Stimulated activated CD4-positive, alpha-beta T cell treated with anti-CD3 and anti-CD28 coated beads, Interleukin-15, amount 100 ng/mL, for 1 hour (primary cell): ENCODE results near the gene NRL.
"Not testable (repeated sequence)": the region's sequence is repeated elsewhere in the genome, so short reads cannot be mapped to it uniquely, and the experiment has no call there.

Source experiments
- DNase-seq, 2 donors: peaks; one replicate each; pipeline ENCODE4 v3.0.0-alpha.2; 2020; ENCODE audit warnings: low read depth in 1 of 2, low spot score in 1 of 2

The NRL gene

GRCh38 chr14:24127673-24128072 is 12.9 kb upstream of the NRL start:
- DNase-seq = no peak

- DNase-seq = no peak
Observed at GRCh38 chr14:24126939-24127338, 12.2 kb upstream of the NRL start.

DNA sequence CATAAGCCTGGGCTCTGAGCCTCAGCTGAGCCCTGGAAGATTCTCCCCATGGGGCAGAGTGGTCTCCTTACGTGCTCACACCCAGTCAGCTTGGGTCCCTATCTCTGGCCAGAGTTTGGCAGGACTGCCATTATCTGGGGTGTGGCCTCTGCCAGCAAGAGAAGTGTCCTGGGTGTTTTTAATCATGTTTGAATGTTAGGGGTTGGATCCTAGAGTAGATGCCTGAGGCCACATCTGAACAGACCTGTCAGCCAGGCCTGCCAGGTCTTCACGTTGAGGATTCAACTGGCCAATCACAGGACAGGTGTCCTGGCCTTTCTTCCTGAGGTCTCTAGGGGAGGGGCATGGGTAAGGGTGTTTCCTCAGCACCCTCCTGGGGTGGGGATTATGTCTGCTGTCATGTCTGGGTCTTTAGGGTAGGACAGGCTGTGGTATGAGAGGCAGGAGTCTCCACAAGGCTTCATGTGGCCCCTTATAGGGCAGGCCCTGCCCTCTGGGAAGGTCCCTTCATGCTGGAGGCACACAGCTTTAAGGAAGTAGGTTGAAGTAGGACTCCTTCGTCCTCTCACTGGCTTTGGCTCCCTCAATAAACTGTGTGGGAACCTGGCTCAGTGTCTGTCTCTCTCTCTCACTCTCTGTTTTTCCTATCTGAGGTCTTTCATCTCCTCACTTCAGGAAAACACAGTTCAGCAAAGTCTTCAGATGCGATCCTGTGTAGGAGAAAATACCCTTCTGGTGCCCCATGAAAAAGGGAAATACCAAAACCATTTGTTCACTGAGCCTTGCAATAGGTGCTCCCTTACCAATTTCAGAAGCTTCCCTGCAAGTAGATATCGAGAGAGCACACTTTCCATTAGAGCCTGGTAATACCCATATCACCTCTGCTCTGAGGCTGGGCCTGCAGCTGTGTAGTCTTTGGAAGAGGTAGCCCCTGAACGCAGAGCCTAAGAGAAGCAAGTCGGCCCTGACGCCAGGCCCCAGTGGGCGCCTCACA is 9.0 kb upstream of the NRL start:
- no peak for DNase-seq

DNA sequence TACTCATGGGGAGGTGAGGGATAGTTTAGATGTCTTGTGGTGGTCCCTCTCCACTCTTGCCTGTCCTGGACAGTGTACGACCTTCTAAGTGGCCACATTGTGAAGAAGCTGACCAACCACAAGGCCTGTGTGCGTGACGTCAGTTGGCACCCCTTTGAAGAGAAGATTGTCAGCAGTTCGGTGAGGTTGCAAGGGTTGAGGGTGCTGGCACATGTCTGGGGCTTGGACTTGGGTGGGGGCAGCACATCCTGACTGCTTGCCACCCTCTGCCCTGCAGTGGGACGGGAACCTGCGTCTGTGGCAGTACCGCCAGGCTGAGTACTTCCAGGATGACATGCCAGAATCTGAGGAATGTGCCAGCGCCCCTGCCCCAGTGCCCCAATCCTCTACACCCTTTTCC is 8.1 kb upstream of the NRL start:
- DNase-seq = no peak

DNA sequence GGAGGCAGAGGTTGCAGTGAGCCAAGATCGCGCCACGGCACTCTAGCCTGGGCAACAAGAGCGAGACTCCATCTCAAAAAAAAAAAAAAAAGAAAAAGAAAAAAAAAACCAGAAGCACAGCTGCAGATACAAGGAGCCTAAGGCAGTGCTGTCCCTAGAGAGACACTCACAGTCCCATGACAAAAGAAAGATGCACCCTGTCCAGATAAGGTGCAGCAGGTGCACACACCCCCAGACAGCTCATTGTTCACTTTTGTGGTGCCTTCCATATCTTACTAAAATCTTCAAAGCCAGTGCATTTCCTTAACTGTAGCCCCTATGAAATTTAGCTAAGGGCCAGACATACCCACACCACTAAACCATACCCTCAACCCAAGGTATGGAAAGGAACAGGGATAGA is 7.7 kb upstream of the NRL start:
- DNase-seq = no peak

DNA sequence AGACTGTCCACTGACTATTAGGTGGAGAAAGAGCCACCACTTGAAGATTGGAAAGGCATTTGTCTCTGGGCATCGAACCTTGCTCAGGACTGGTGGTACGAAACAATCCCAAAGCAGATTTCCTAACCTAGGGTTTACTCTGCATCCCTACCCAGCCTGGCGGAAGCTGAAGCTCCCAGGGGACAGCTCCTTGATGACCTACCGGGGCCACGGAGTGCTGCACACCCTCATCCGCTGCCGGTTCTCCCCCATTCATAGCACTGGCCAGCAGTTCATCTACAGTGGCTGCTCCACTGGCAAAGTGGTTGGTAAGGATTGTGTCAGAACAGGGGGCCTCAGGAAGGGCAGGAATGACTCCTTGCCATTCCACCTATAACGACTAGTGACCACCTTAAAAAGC is 6.5 kb upstream of the NRL start:
- no peak for DNase-seq

DNA sequence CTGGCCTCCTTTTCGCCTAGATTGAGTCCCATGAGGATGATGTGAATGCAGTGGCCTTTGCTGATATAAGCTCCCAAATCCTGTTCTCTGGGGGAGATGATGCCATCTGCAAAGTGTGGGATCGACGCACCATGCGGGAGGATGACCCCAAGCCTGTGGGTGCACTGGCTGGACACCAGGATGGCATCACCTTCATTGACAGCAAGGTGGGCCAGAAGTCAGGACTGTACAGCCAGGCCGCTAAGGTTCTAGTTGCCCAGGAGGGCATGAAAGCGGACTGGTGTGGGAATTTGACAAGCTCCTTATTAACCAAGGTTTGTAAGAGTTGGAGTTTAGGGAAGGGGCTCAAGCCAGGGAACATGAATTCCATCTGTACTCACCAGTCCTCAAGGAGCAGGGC is 4.9 kb upstream of the NRL start:
- DNase-seq = no peak

GRCh38 chr14:24117179-24117578 is 2.4 kb upstream of the NRL start:
- DNase-seq = no peak

DNA sequence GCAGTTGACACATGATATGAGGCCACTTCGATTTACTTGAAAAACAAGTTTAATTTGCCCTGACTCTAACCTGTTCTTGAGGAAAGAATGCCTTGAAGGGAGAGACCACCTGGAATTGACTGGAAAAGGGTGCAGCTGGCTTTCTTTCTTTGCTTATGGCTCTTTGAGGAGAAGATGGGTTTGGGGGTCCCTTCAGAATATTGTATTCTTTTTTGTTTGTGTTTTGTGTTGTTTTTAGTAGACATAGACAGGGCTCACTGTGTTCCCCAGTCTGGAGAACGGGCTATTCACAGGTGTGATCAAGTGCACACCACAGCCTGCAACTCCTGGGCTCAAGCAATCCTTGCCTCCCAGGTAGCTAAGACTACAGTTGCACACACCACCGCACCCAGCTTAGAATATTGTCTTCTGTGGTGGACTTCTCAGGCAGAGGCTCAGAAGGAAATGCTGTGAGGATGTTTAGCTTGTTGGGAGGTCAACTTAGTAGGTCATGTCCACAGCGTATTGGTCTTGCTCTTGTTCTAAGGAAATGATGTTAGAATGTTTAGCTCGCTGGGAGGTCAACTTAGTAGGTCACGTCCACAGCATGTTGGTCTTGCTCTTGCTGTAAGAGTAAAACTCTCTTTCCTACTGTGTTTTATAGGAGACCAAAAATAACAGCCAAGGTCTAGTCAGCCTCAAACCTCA is 1.5 kb upstream of the NRL start:
- no peak for DNase-seq

DNA sequence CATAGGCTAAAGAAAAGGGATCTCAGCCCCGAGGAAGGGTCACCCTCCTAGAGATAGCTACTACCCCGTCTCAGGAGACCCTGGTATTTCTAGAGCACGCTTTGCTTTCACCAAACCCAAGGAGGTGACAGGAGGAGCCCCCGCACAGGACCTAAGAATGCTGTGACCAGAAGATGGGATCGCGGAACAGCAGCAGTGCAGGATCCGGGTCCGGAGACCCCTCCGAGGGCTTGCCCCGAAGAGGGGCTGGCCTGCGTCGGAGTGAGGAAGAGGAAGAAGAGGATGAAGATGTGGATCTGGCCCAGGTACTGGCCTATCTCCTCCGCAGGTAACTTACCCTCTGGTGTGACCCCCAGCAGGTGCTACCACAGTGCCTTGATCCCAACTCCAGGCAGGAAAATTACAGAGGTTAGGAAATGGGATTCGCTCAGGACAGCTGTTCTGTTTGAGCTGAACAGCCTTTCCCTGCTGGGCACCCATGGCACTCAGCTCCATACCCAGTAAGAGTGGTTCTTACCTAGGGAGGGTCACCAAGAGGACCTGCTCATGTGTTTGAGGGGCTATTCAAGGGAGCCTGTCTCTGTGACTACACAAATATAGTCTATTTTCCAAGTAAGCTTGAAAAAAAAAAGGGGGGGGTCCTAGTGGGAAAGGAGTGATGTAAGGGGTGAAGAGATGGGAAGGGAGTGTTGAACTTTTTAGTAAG is 826 bp upstream of the NRL start:
- DNase-seq = no peak

GRCh38 chr14:24113801-24114531 is 783 bp downstream of the NRL start:
- peak; percentile 46 to 55 for DNase-seq

GRCh38 chr14:24113379-24113800 is 1.4 kb downstream of the NRL start:
- no peak for DNase-seq

DNA sequence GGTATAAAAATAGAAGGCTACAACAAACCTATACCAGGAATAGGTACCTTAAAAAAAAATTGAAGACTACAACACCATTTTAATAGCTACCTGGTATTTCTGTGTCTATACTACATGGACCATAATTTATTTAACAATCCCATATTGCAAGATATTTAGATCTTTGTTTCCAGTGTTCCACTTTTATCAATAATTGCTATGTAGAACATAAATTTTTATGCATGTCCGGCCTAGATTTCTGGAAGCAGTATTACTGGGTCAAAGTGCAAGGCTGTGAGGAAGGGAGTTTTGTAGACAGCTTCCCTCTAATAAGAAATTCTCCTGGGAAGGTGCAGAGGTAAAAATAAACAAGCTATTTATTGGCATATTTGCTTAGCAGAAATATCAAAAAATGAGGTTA is 4.2 kb downstream of the NRL start:
- no peak for DNase-seq

DNA sequence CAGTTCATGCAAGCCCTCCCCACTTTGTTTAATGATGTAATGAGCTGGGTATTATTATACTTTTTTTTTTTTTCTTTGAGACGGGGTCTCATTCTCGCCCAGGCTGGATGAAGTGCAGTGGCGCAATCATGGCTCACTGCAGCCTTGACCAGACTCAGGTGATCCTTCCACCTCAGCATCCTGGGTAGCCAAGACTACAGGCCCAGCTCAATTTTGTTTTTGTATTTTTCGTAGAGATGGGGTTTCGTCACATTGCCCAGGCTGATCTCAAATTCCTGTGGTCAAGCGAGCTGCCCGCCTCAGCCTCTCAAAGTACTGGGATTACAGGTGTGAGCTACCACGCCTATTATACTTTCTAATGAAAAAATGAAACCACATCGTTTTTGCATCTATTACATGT is 4.7 kb downstream of the NRL start:
- no peak for DNase-seq

GRCh38 chr14:24108336-24108874 is 6.3 kb downstream of the NRL start:
- DNase-seq = no peak

DNA sequence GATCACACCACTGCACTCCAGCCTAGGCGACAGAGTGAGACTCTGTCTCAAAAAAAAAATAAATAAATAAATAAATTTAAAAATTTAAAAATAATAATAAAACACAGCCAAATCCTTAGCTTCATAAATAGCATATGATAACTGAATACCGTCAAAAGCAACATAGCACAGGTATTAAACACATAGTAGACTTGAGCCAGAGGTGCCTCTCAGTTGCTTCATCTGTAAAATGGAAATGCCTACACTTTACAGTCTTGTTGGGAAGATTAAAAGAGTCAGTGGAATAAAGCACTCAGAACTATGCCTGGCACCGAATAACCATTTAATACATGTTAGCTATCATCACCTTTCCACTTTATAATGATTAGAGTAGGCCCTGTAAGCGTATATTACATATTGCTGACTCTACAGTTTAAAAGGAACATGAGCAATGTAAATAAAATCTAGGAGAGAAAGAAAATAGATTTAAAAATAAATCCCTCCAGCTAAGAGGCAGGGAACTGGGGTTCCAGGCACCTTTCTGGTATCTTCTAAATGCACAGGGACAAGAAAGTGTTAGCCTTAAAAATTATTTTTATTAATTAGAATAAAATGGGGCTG is 8.0 kb downstream of the NRL start:
- DNase-seq = no peak

DNA sequence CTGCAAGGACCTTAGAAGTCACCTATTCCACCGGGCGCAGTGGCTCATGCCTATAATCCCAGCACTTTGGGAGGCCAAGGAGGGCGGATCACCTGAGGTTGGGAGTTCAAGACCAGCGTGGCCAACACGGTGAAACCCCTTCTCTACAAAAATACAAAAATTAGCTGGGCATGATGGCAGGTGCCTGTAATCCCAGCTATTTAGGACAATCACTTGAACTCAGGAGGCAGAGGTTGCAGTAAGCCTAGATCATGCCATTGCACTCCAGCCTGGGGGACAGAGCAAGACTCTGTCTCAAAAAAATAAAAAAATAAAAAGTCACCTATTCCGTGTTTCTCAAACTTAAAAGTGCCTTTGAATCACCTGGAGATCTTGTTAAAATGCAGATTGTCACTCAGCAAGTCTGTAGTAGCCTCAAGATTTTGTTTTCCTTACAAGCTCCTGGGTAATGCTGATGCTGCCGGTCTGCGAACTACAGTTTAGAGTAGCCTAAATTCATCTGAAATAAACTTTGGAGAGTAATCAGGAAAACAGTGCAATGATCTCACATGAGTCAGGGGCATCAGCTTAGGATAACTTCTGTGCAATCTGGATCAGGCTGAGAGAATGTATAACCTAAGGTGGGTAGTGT is 9.0 kb downstream of the NRL start:
- DNase-seq = not testable (repeated sequence)

- DNase-seq = no peak
Observed at GRCh38 chr14:24103451-24103850, 11.3 kb downstream of the NRL start.

- DNase-seq = no peak
Observed at GRCh38 chr14:24102357-24103048, 12.2 kb downstream of the NRL start.
